Measurements from ENCODE around the gene ADAMTSL1.

DNA sequence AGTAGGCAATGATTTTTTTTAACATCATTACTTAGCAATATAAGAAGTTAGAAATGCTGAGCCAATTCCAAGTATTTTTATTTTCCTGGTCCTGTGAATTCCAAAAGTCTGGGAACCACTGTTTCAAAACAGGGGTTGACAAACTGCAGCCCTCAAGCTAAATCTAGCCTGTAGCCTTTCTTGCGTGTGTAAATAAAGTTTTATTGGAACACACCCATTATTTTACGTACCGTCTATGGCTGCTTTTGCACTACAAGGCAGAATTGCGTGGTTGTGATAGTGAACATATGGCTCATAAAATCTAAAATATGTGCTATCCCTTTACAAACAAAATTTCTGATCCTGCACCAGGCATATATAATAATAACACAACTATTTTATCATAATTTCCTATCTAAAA lies 280.0 kb downstream of the ADAMTSL1 start:
- TF ChIP-seq, protein P1, sequence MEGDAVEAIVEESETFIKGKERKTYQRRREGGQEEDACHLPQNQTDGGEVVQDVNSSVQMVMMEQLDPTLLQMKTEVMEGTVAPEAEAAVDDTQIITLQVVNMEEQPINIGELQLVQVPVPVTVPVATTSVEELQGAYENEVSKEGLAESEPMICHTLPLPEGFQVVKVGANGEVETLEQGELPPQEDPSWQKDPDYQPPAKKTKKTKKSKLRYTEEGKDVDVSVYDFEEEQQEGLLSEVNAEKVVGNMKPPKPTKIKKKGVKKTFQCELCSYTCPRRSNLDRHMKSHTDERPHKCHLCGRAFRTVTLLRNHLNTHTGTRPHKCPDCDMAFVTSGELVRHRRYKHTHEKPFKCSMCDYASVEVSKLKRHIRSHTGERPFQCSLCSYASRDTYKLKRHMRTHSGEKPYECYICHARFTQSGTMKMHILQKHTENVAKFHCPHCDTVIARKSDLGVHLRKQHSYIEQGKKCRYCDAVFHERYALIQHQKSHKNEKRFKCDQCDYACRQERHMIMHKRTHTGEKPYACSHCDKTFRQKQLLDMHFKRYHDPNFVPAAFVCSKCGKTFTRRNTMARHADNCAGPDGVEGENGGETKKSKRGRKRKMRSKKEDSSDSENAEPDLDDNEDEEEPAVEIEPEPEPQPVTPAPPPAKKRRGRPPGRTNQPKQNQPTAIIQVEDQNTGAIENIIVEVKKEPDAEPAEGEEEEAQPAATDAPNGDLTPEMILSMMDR (IDR thresholded peaks at IDR 0.05): no peak
- TF ChIP-seq, protein P2, sequence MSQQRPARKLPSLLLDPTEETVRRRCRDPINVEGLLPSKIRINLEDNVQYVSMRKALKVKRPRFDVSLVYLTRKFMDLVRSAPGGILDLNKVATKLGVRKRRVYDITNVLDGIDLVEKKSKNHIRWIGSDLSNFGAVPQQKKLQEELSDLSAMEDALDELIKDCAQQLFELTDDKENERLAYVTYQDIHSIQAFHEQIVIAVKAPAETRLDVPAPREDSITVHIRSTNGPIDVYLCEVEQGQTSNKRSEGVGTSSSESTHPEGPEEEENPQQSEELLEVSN (IDR thresholded peaks at IDR 0.05; ENCODE audit: borderline replicate concordance, low read depth): no peak
- TF ChIP-seq BHLHE40 (IDR thresholded peaks at IDR 0.05; ENCODE audit: low read depth, low read length) (no peak), RCOR1 (IDR thresholded peaks at IDR 0.05; ENCODE audit: low read depth, low read length) (no peak), POLR2A (IDR thresholded peaks at IDR 0.05; ENCODE audit: low read length) (no peak), MAZ (IDR thresholded peaks at IDR 0.05; ENCODE audit: borderline replicate concordance, low read depth, low read length) (no peak)
- TF ChIP-seq, protein P3, sequence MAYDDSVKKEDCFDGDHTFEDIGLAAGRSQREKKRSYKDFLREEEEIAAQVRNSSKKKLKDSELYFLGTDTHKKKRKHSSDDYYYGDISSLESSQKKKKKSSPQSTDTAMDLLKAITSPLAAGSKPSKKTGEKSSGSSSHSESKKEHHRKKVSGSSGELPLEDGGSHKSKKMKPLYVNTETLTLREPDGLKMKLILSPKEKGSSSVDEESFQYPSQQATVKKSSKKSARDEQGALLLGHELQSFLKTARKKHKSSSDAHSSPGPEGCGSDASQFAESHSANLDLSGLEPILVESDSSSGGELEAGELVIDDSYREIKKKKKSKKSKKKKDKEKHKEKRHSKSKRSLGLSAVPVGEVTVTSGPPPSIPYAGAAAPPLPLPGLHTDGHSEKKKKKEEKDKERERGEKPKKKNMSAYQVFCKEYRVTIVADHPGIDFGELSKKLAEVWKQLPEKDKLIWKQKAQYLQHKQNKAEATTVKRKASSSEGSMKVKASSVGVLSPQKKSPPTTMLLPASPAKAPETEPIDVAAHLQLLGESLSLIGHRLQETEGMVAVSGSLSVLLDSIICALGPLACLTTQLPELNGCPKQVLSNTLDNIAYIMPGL (CRISPR knock-in tag; IDR thresholded peaks at IDR 0.05; ENCODE audit: borderline replicate concordance): no peak
